H1 (cell line): Measurements from ENCODE around the gene PGAP2. TPM values are rescaled to one million over a fixed set of nuclear protein-coding genes. Genes with fewer than 3 reads are reported as not detected.

ENCODE experiments used
- CTCF ChIA-PET: fragments of 300-600 bp; sonication (Branson Sonifier 250); formaldehyde crosslinking; loops from one replicate; lab custom pipeline; 2021; ENCODE audit not compliant: partially characterized antibody; lab: Charles Lee
- POLR2A ChIA-PET: fragments of 300-600 bp; sonication (Branson Sonifier 250); formaldehyde crosslinking; loops from one replicate; lab custom pipeline; 2021; ENCODE audit warnings: inconsistent platforms; ENCODE audit not compliant: partially characterized antibody; lab: Charles Lee
- DNase-seq, 2 experiments: peaks; one replicate each; pipeline versions ENCODE4 v3.0.0 to v3.0.0-alpha.2; 2010 to 2022; ENCODE audit warnings: low spot score in 2 of 2, low read depth in 1 of 2, mixed read lengths in 1 of 2
- FAIRE-seq: peaks from 2 replicates; lab custom pipeline; 2011; peaks lifted over from hg19 to GRCh38; lab: Jason Lieb, UNC
- H2AFZ ChIP-seq: 2 replicates; pipeline ENCODE4 v1.8.1; 2012; ENCODE audit warnings: low read length, inconsistent platforms
- H2AK5ac ChIP-seq: 2 replicates; pipeline ENCODE4 v1.6.1; 2013; ENCODE audit warnings: low read depth, low read length
- H2BK120ac ChIP-seq: replicated peaks from 2 replicates; pipeline ENCODE3; 2013; ENCODE audit warnings: low read depth, low read length, inconsistent platforms
- H2BK12ac ChIP-seq: 2 replicates; pipeline ENCODE4 v1.6.1; 2013; ENCODE audit warnings: low read depth, low read length
- H2BK15ac ChIP-seq: 2 replicates; pipeline ENCODE4 v1.6.1; 2013; ENCODE audit warnings: low read length
- H2BK20ac ChIP-seq: 2 replicates; pipeline ENCODE4 v1.6.1; 2013; ENCODE audit warnings: low read length
- H2BK5ac ChIP-seq: 2 replicates; pipeline ENCODE4 v1.6.1; 2013; ENCODE audit warnings: low read depth, low read length
- H3K14ac ChIP-seq: 2 replicates; pipeline ENCODE4 v1.6.1; 2013; ENCODE audit warnings: inconsistent platforms; ENCODE audit not compliant: insufficient read length
- H3K18ac ChIP-seq: 2 replicates; pipeline ENCODE4 v1.6.1; 2013; ENCODE audit warnings: low read length; ENCODE audit errors: extremely low read depth
- H3K23ac ChIP-seq: 2 replicates; pipeline ENCODE4 v1.6.1; 2013; ENCODE audit warnings: inconsistent platforms; ENCODE audit not compliant: insufficient read length
- H3K23me2 ChIP-seq: 2 replicates; pipeline ENCODE4 v1.6.1; 2013; ENCODE audit warnings: low read depth, low read length
- H3K27ac ChIP-seq: 2 replicates; pipeline ENCODE4 v1.6.1; 2011; ENCODE audit warnings: low read depth, low read length, inconsistent platforms
- H3K27me3 ChIP-seq, 4 experiments: replicated peaks in 1 of 4; 1 replicate in 1 of 4; 2 replicates in 3 of 4; pipeline versions ENCODE4 v1.6.1 to v1.8.1; 2011 to 2013; ENCODE audit warnings: low read length in 3 of 4, mild to moderate bottlenecking in 3 of 4, inconsistent platforms in 2 of 4, mixed read lengths in 2 of 4, moderate library complexity in 1 of 4; ENCODE audit not compliant: control insufficient read depth in 3 of 4, insufficient read depth in 3 of 4; ENCODE audit errors: extremely low read depth in 1 of 4
- H3K36me3 ChIP-seq, 4 experiments: 2 replicates each; pipeline versions ENCODE4 v1.6.1 to v1.8.1; 2011 to 2013; ENCODE audit warnings: mild to moderate bottlenecking in 4 of 4, low read length in 3 of 4, moderate library complexity in 2 of 4, control low read depth in 1 of 4, inconsistent platforms in 1 of 4; ENCODE audit not compliant: insufficient read depth in 4 of 4, control insufficient read depth in 2 of 4
- H3K4ac ChIP-seq: replicated peaks from 2 replicates; pipeline ENCODE3; 2013; ENCODE audit warnings: low read length, low read depth, mixed read lengths, inconsistent platforms; ENCODE audit not compliant: insufficient read length
- H3K4me1 ChIP-seq, 4 experiments: replicated peaks in 1 of 4; 1 replicate in 1 of 4; 2 replicates in 3 of 4; pipeline versions ENCODE4 v1.6.1 to v1.8.1; 2011 to 2013; ENCODE audit warnings: low read length in 3 of 4, inconsistent platforms in 2 of 4, mixed read lengths in 1 of 4; ENCODE audit not compliant: insufficient read depth in 4 of 4, control insufficient read depth in 3 of 4
- H3K4me2 ChIP-seq, 2 experiments: 2 replicates each; pipeline versions ENCODE4 v1.6.1 to v1.8.1; 2011 to 2013; ENCODE audit warnings: low read depth in 2 of 2, low read length in 2 of 2, control low read depth in 1 of 2, inconsistent platforms in 1 of 2, mild to moderate bottlenecking in 1 of 2; ENCODE audit not compliant: insufficient read depth in 1 of 2
- H3K4me3 ChIP-seq, 4 experiments: fragments of 200-600, 300-600 bp in 1 of 4; sonication (generic), shearing (Covaris generic), sonication (Bioruptor Twin) in 1 of 4; 2 replicates each; pipeline versions ENCODE4 v1.5.1 to v1.8.1; 2011 to 2016; ENCODE audit warnings: low read length in 4 of 4, low read depth in 3 of 4, control low read depth in 2 of 4, inconsistent platforms in 2 of 4, mild to moderate bottlenecking in 2 of 4, mixed read lengths in 1 of 4, moderate library complexity in 1 of 4; ENCODE audit not compliant: insufficient read depth in 2 of 4; ENCODE audit errors: extremely low read depth in 1 of 4
- H3K56ac ChIP-seq: replicated peaks from 2 replicates; pipeline ENCODE3; 2013; ENCODE audit warnings: low read depth, mild to moderate bottlenecking, mixed read lengths, low read length, inconsistent platforms; ENCODE audit not compliant: insufficient read length
- H3K79me1 ChIP-seq: 2 replicates; pipeline ENCODE4 v1.6.1; 2013; ENCODE audit warnings: low read depth, low read length, control low read depth
- H3K79me2 ChIP-seq, 2 experiments: 2 replicates each; pipeline versions ENCODE4 v1.6.1 to v1.8.1; 2012 to 2013; ENCODE audit warnings: low read length in 2 of 2, mild to moderate bottlenecking in 2 of 2, inconsistent platforms in 1 of 2; ENCODE audit not compliant: insufficient read depth in 2 of 2, control insufficient read depth in 1 of 2
- H3K9ac ChIP-seq, 4 experiments: replicated peaks in 1 of 4; 1 replicate in 1 of 4; 2 replicates in 3 of 4; pipeline versions ENCODE4 v1.6.1 to v1.8.1; 2011 to 2013; ENCODE audit warnings: low read depth in 3 of 4, low read length in 3 of 4, control low read depth in 2 of 4, mild to moderate bottlenecking in 2 of 4, moderate library complexity in 2 of 4, inconsistent platforms in 1 of 4; ENCODE audit errors: extremely low read depth in 1 of 4
- H3K9me3 ChIP-seq, 2 experiments: 2 replicates each; pipeline versions ENCODE4 v1.6.1 to v1.8.1; 2012 to 2013; ENCODE audit warnings: mild to moderate bottlenecking in 2 of 2, moderate library complexity in 2 of 2, control low read depth in 1 of 2, inconsistent platforms in 1 of 2, low read depth in 1 of 2, low read length in 1 of 2, mixed read lengths in 1 of 2; ENCODE audit not compliant: insufficient read depth in 2 of 2
- H4K20me1 ChIP-seq, 2 experiments: replicated peaks in 1 of 2; 2 replicates each; pipeline versions ENCODE3 to v1.8.1; 2011 to 2013; ENCODE audit warnings: inconsistent platforms in 2 of 2, low read length in 2 of 2, mild to moderate bottlenecking in 1 of 2; ENCODE audit not compliant: insufficient read depth in 2 of 2, control insufficient read depth in 1 of 2
- H4K5ac ChIP-seq: 2 replicates; pipeline ENCODE4 v1.6.1; 2013; ENCODE audit warnings: low read length, low read depth, mixed read lengths, inconsistent platforms; ENCODE audit not compliant: insufficient read length
- H4K8ac ChIP-seq: 2 replicates; pipeline ENCODE4 v1.8.0; 2013; ENCODE audit warnings: mild to moderate bottlenecking, moderate library complexity, low read length, inconsistent platforms; ENCODE audit not compliant: insufficient read depth; ENCODE audit errors: extremely low read depth
- H4K91ac ChIP-seq: replicated peaks from 2 replicates; pipeline ENCODE3; 2013; ENCODE audit warnings: low read length, mixed read lengths, inconsistent platforms; ENCODE audit not compliant: insufficient read length
- SIX5 ChIP-seq: IDR thresholded peaks from 2 replicates; pipeline ENCODE4 v1.6.1; 2011; ENCODE audit warnings: mild to moderate bottlenecking, low read depth, low read length
- WGBS, 2 experiments: shearing (Covaris generic) in 1 of 2; methylation state at CpG; one replicate each; pipeline versions ENCODE4 v1.1.6 to v1.1.7; 2013 to 2015; ENCODE audit warnings: low lambda C conversion rate in 2 of 2, mixed read lengths in 2 of 2, inconsistent platforms in 1 of 2, low coverage in 1 of 2, missing lambda C conversion rate in 1 of 2; ENCODE audit not compliant: insufficient replicate concordance in 2 of 2, insufficient coverage in 1 of 2, insufficient read length in 1 of 2; ENCODE audit errors: extremely low coverage in 1 of 2, missing lambda C conversion rate in 1 of 2; 5-methylcytosine and 5-hydroxymethylcytosine counted together
- polyA plus RNA-seq, 7 experiments: library from polyadenylated mRNA; depleted of rRNA in 3 of 7; stranded (reverse) in 5 of 7; unstranded in 2 of 7; fragments of >200 nt in 5 of 7; fragments of 200-250 nt in 2 of 7; gene quantifications; 1 replicate in 5 of 7; 2 replicates in 1 of 7; 4 replicates in 1 of 7; pipeline versions ENCODE4 v1.2.1 to v1.2.3, GENCODE V29; 2011 to 2013; ENCODE audit warnings: missing spikeins in 2 of 7, mixed read lengths in 2 of 7
- total RNA-seq: library from RNA; stranded (reverse); fragmentation: NEBNext Ultra II Directional; extraction: Animal tissue kit (Norgen Biotek cat#: 25700); gene quantifications from 2 replicates; pipeline ENCODE4 v1.2.1, GENCODE V29; 2021

Gene PGAP2
- total and polyA plus RNA-seq, 2 of the 8 experiments (the other 6 are each of a cell fraction or from before 2014, with no cell fraction given) = 56.5 to 106 TPM

DNA sequence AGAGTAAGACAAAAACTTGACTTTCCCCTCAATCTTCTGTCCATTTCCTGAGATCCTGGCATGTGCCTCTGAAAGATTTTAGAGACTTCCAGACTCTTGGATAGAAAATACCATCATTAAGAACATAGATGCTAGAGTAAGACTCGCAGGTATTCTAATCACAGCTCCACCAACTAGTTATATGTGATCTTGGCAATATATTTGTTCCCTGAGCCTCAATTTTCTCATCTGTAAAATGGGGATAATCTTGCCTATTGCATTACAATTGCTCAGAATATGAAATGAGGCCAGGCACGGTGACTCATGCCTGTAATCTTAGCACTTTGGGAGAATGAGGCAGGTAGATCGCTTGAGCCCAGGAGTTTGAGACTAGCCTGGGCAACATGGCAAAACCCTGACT lies 21.7 kb downstream of the PGAP2 start:
- H3K4me1 ChIP-seq = peaks cover 23 to 40% (median 28%) of the 10 kb centered on the region in 4 experiments
- no peak overlapping the region for H2AK5ac ChIP-seq
- FAIRE-seq (no peak), DNase-seq (no peak)
- no peak overlapping the region for H3K4me2 ChIP-seq
- POLR2A ChIA-PET = interaction anchor here (0.6 to 1.1 kb wide), 2 partner anchors 10 to 165 kb away, joined by 3 to 5 read pairs; partner anchors contain the start of gene RHOG
- no peak overlapping the region for H3K4ac ChIP-seq
- H3K9me3 ChIP-seq = no peaks in the 10 kb centered on the region
- no peak overlapping the region for H4K8ac ChIP-seq
- peaks cover 4 to 23% (median 6%) of the 10 kb centered on the region in 4 experiments; a peak in 6 of 8 replicates for H3K36me3 ChIP-seq
- H2BK120ac ChIP-seq = no peak overlapping the region
- H3K23ac ChIP-seq = no peak overlapping the region
- no peak for TF ChIP-seq SIX5
- H4K5ac ChIP-seq = no peak overlapping the region
- H3K4me3 ChIP-seq = no peak overlapping the region
- H3K79me2 ChIP-seq = peaks cover 0 to 22% of the 10 kb centered on the region in 2 experiments
- no peak overlapping the region for H4K91ac ChIP-seq
- no peak overlapping the region for H3K56ac ChIP-seq
- no peak overlapping the region for H2BK15ac ChIP-seq
- no peak overlapping the region for H3K27ac ChIP-seq
- H2BK5ac ChIP-seq = no peak overlapping the region
- no peak overlapping the region for H2BK12ac ChIP-seq
- peaks cover 2% of the 10 kb centered on the region; the same call in 1 of the 2 replicates for H3K23me2 ChIP-seq
- 94% methylated on average over 3 of the region's 3 CpGs; no CpG with 5 or more reads in 1 of the 2 experiments for WGBS, 2 experiments
- no peak overlapping the region for H3K14ac ChIP-seq
- no peak overlapping the region for H2AFZ ChIP-seq
- H3K9ac ChIP-seq = no peak overlapping the region
- no peak overlapping the region for H3K18ac ChIP-seq
- H2BK20ac ChIP-seq = no peak overlapping the region
- H4K20me1 ChIP-seq = peaks cover 7 to 18% of the 10 kb centered on the region in 2 experiments
- CTCF ChIA-PET = interaction anchor here (0.7 to 18.5 kb wide), 4 partner anchors 11 to 242 kb away, joined by 3 to 214 read pairs (median 16); partner anchors contain the start of genes PGAP2, RHOG and STIM1
- peaks cover 9% of the 10 kb centered on the region for H3K79me1 ChIP-seq
- H3K27me3 ChIP-seq = no peaks in the 10 kb centered on the region
